HEK293T (cell line): Measurements from ENCODE around the gene CAMK1G.

Source experiments
- CTCF ChIA-PET: fragments of 350-600 bp; formaldehyde crosslinking; extraction: SDS; loops from one replicate; lab custom pipeline; 2021; ENCODE audit warnings: antibody characterized with exemption, inconsistent platforms; lab: Yijun Ruan, JAX
- POLR2A ChIA-PET: fragments of 350-600 bp; formaldehyde crosslinking; extraction: SDS; loops from one replicate; lab custom pipeline; 2020; ENCODE audit warnings: antibody characterized with exemption, inconsistent platforms; lab: Yijun Ruan, JAX
- DNase-seq: peaks from one replicate; pipeline ENCODE4 v3.0.0; 2012; ENCODE audit warnings: mixed read lengths; ENCODE audit errors: extremely low spot score
- ARNT ChIP-seq: fragments of 450-650 bp; IDR thresholded peaks from 2 replicates; pipeline ENCODE4 v1.6.1; 2017; ENCODE audit warnings: mild to moderate bottlenecking
- BHLHE40 ChIP-seq: fragments of 450-650 bp; IDR thresholded peaks from 2 replicates; pipeline ENCODE4 v1.6.1; 2016; ENCODE audit warnings: mild to moderate bottlenecking, moderate library complexity, borderline replicate concordance
- CTBP1 ChIP-seq: fragments of 450-650 bp; IDR thresholded peaks from 2 replicates; pipeline ENCODE4 v1.6.1; 2016; ENCODE audit warnings: borderline replicate concordance
- ELF4 ChIP-seq: fragments of 450-650 bp; IDR thresholded peaks from 2 replicates; pipeline ENCODE4 v1.6.1; 2017; ENCODE audit warnings: antibody characterized with exemption
- FOXA1 ChIP-seq: fragments of 450-650 bp; IDR thresholded peaks from 2 replicates; pipeline ENCODE4 v1.6.1; 2016; ENCODE audit warnings: mild to moderate bottlenecking
- FOXK2 ChIP-seq: fragments of 450-650 bp; IDR thresholded peaks from 2 replicates; pipeline ENCODE4 v1.6.1; 2016; ENCODE audit warnings: mild to moderate bottlenecking
- FOXM1 ChIP-seq: fragments of 450-650 bp; IDR thresholded peaks from 2 replicates; pipeline ENCODE4 v1.6.1; 2017; ENCODE audit warnings: mild to moderate bottlenecking, borderline replicate concordance
- HDGF ChIP-seq: fragments of 450-650 bp; IDR thresholded peaks from 2 replicates; pipeline ENCODE4 v1.6.1; 2017; ENCODE audit warnings: antibody characterized with exemption, borderline replicate concordance
- L3MBTL2 ChIP-seq: fragments of 450-650 bp; conservative IDR thresholded peaks from 2 replicates; pipeline ENCODE4 v1.6.1; 2016; ENCODE audit warnings: mild to moderate bottlenecking
- LEF1 ChIP-seq: fragments of 450-650 bp; IDR thresholded peaks from 2 replicates; pipeline ENCODE4 v1.6.1; 2017; ENCODE audit warnings: mild to moderate bottlenecking, borderline replicate concordance
- NFRKB ChIP-seq: fragments of 450-650 bp; IDR thresholded peaks from 2 replicates; pipeline ENCODE4 v1.6.1; 2016; ENCODE audit warnings: mild to moderate bottlenecking, moderate library complexity
- PKNOX1 ChIP-seq: fragments of 450-650 bp; IDR thresholded peaks from 2 replicates; pipeline ENCODE4 v1.6.1; 2016
- SP1 ChIP-seq: fragments of 450-650 bp; IDR thresholded peaks from 2 replicates; pipeline ENCODE4 v1.6.1; 2017
- SUZ12 ChIP-seq: fragments of 450-650 bp; IDR thresholded peaks from 2 replicates; pipeline ENCODE4 v1.6.1; 2016; ENCODE audit warnings: mild to moderate bottlenecking
- TARDBP ChIP-seq: fragments of 450-650 bp; IDR thresholded peaks from 2 replicates; pipeline ENCODE4 v1.6.1; 2016
- ZNF384 ChIP-seq: fragments of 450-650 bp; IDR thresholded peaks from 2 replicates; pipeline ENCODE4 v1.6.1; 2016

CAMK1G gene

GRCh38 chr1:209569455-209570207, 13.9 kb upstream of the CAMK1G start:
- POLR2A ChIA-PET = no interaction called here
- CTCF ChIA-PET = interaction anchor here (0.5 to 1.4 kb wide), 11 partner anchors 9 to 790 kb away, joined by 3 to 6 read pairs (median 3); no protein-coding TSS in a partner anchor

GRCh38 chr1:209570743-209571142, 12.8 kb upstream of the CAMK1G start:
- no peak for DNase-seq
- TF ChIP-seq PKNOX1 = no peak
- TF ChIP-seq ZNF384 = no peak
- no peak for TF ChIP-seq NFRKB
- TF ChIP-seq ARNT = no peak
- TF ChIP-seq LEF1 = no peak
- TF ChIP-seq FOXK2 = no peak
- no peak for TF ChIP-seq FOXM1
- TF ChIP-seq FOXA1 = no peak
- TF ChIP-seq L3MBTL2 = no peak
- no peak for TF ChIP-seq BHLHE40
- POLR2A ChIA-PET = no interaction called here
- CTCF ChIA-PET = no interaction called here

More at GRCh38 chr1:209569455-209570207, 13.9 kb upstream of the CAMK1G start:
- no peak for TF ChIP-seq CTBP1
- TF ChIP-seq SP1 = no peak
- TF ChIP-seq HDGF = no peak
- no peak for TF ChIP-seq FOXK2
- TF ChIP-seq SUZ12 = no peak
- TF ChIP-seq FOXM1 = no peak
- DNase-seq = peak; percentile 71

- peak; percentile 91 for DNase-seq
- POLR2A ChIA-PET = no interaction called here
- CTCF ChIA-PET = interaction anchor here (1.1 to 1.4 kb wide), 3 partner anchors 28 to 53 kb away, joined by 3 to 5 read pairs (median 5); no protein-coding TSS in a partner anchor
- TF ChIP-seq SUZ12 = no peak
- TF ChIP-seq NFRKB = no peak
- no peak for TF ChIP-seq SP1
- TF ChIP-seq TARDBP = no peak
- no peak for TF ChIP-seq FOXA1
These were observed 6.9 kb upstream of the CAMK1G start for GRCh38 chr1:209576392-209577197.

- POLR2A ChIA-PET = no interaction called here
- no peak for DNase-seq
- CTCF ChIA-PET = interaction anchor here (1.3 to 1.4 kb wide), 2 partner anchors 28 to 50 kb away, joined by 5 read pairs; no protein-coding TSS in a partner anchor
- TF ChIP-seq BHLHE40 = no peak
- no peak for TF ChIP-seq CTBP1
- no peak for TF ChIP-seq FOXA1
- no peak for TF ChIP-seq ELF4
- TF ChIP-seq ARNT = no peak
- TF ChIP-seq PKNOX1 = no peak
- no peak for TF ChIP-seq SUZ12
- no peak for TF ChIP-seq HDGF
These were observed 6.2 kb upstream of the CAMK1G start for GRCh38 chr1:209577346-209577745.

- POLR2A ChIA-PET = no interaction called here
- CTCF ChIA-PET = no interaction called here
- DNase-seq = no peak
- no peak for TF ChIP-seq BHLHE40
- TF ChIP-seq ZNF384 = no peak
- TF ChIP-seq FOXM1 = no peak
- no peak for TF ChIP-seq SP1
- TF ChIP-seq LEF1 = no peak
- TF ChIP-seq L3MBTL2 = no peak
- no peak for TF ChIP-seq ARNT
- TF ChIP-seq HDGF = no peak
- TF ChIP-seq SUZ12 = no peak
- no peak for TF ChIP-seq ELF4
- no peak for TF ChIP-seq PKNOX1
- TF ChIP-seq TARDBP = no peak
- no peak for TF ChIP-seq CTBP1
- TF ChIP-seq NFRKB = no peak
- no peak for TF ChIP-seq FOXK2
- TF ChIP-seq FOXA1 = no peak
These were observed 2.9 kb upstream of the CAMK1G start for GRCh38 chr1:209580577-209580976.

GRCh38 chr1:209584231-209584672, 738 bp downstream of the CAMK1G start:
- ChIA-PET POLR2A (no interaction called here), CTCF (interaction anchor here (1.2 kb wide), 1 partner anchor 14 kb away, joined by 3 read pairs; no protein-coding TSS in a partner anchor)
- no peak for DNase-seq
- TF ChIP-seq FOXK2 (no peak), SP1 (no peak), ELF4 (no peak), ARNT (no peak), FOXA1 (no peak), L3MBTL2 (no peak), SUZ12 (no peak), BHLHE40 (no peak), HDGF (no peak), PKNOX1 (no peak), ZNF384 (no peak), TARDBP (no peak), LEF1 (no peak), CTBP1 (no peak), NFRKB (no peak)
